ENCODE data around the gene STX3. TPM values are rescaled to one million over a fixed set of nuclear protein-coding genes. Genes with fewer than 3 reads are reported as not detected.

The STX3 gene
- total RNA-seq, 1 experiment from 2014 or later = 20.4 TPM

- Histone ChIP-seq H3K9me3 (ENCODE audit: control insufficient read depth in 1 of 2, insufficient read depth in 1 of 2, low read depth in 1 of 2, low read length in 2 of 2) (no peaks in the 10 kb centered on the region), H3K27me3 (ENCODE audit: insufficient read depth, low read length) (no peaks in the 10 kb centered on the region), H3K36me3 (ENCODE audit: control insufficient read depth in 1 of 2, insufficient read depth in 2 of 2, low read length in 2 of 2) (peaks cover 2 to 6% of the 10 kb centered on the region in 2 experiments; a peak in 2 of 4 replicates), H4K20me1 (ENCODE audit: insufficient read depth) (no peaks in the 10 kb centered on the region), H3K4me2 (ENCODE audit: low read length) (no peak overlapping the region), H3K4me1 (ENCODE audit: control insufficient read depth in 1 of 2, insufficient read depth in 2 of 2, low read length in 2 of 2) (peaks cover 18 to 23% of the 10 kb centered on the region in 2 experiments), H3K4me3 (replicated peaks in 1 of 2; ENCODE audit: low read depth in 1 of 2, low read length in 2 of 2) (no peak overlapping the region), H3K27ac (ENCODE audit: low read depth, low read length) (no peak overlapping the region), H3K9me2 (ENCODE audit: insufficient read depth) (no peaks in the 10 kb centered on the region), H3K9ac (ENCODE audit: low read length) (no peak overlapping the region), H3K79me2 (ENCODE audit: insufficient read depth, low read length) (no peaks in the 10 kb centered on the region; the same call in 1 of the 2 replicates), H2AFZ (ENCODE audit: low read depth, low read length, poor library complexity, severe bottlenecking) (no peak overlapping the region)
- CTCF ChIA-PET = no interaction called here
- TF ChIP-seq SRF (IDR thresholded peaks at IDR 0.05; ENCODE audit: low read depth) = no peak
- TF ChIP-seq EZH2phosphoT487 (IDR thresholded peaks at IDR 0.05; ENCODE audit: borderline replicate concordance) = no peak
- TF ChIP-seq CEBPB (IDR thresholded peaks at IDR 0.05; ENCODE audit: low read depth) = no peak
- no peak for TF ChIP-seq TCF7L2 (IDR thresholded peaks at IDR 0.05; ENCODE audit: borderline replicate concordance, extremely low read depth, insufficient read depth, insufficient read length)
- no peak for TF ChIP-seq EGR1 (IDR thresholded peaks at IDR 0.05; ENCODE audit: low read depth)
- TF ChIP-seq ELF1 (IDR thresholded peaks at IDR 0.05; ENCODE audit: borderline replicate concordance, low read depth) = no peak
- no peak for TF ChIP-seq JUND (IDR thresholded peaks at IDR 0.05)
- TF ChIP-seq CTCF (IDR thresholded peaks at IDR 0.05 in 2 of 3, conservative IDR thresholded peaks at IDR 0.05 in 1 of 3; ENCODE audit: borderline replicate concordance in 1 of 3, insufficient read depth in 1 of 3, low read depth in 2 of 3, low read length in 2 of 3) = no peak
- no peak for TF ChIP-seq ZNF274 (IDR thresholded peaks at IDR 0.05; ENCODE audit: low read depth, low read length)
- no peak for TF ChIP-seq ZFX (IDR thresholded peaks at IDR 0.05)
- TF ChIP-seq MAX (IDR thresholded peaks at IDR 0.05) = no peak
- TF ChIP-seq CBX3 (IDR thresholded peaks at IDR 0.05; ENCODE audit: low read depth) = no peak
- no peak for TF ChIP-seq POLR2AphosphoS5 (IDR thresholded peaks at IDR 0.05; ENCODE audit: low read depth, low read length)
- no peak for TF ChIP-seq REST (IDR thresholded peaks at IDR 0.05; ENCODE audit: low read depth)
- no peak for TF ChIP-seq YY1 (IDR thresholded peaks at IDR 0.05; ENCODE audit: extremely low read depth, insufficient replicate concordance, low read depth, low read length)
- TF ChIP-seq FOSL1 (IDR thresholded peaks at IDR 0.05; ENCODE audit: low read depth) = no peak
- TF ChIP-seq RAD21 (IDR thresholded peaks at IDR 0.05; ENCODE audit: low read depth) = no peak
- TF ChIP-seq EZH2 (IDR thresholded peaks at IDR 0.05) = no peak
- TF ChIP-seq, protein P1, sequence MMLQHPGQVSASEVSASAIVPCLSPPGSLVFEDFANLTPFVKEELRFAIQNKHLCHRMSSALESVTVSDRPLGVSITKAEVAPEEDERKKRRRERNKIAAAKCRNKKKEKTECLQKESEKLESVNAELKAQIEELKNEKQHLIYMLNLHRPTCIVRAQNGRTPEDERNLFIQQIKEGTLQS (IDR thresholded peaks at IDR 0.05) = no peak
- TF ChIP-seq POLR2A (IDR thresholded peaks at IDR 0.05; ENCODE audit: borderline replicate concordance, extremely low read depth, insufficient read depth, insufficient read length) = no peak
- DNase-seq (ENCODE audit: low read depth, low spot score) (no peak), ATAC-seq (no peak)
- intact Hi-C loops (cut with micrococcal nuclease) = no loop called here
- POLR2A ChIA-PET = no interaction called here
- BruUV-seq (replicated peaks) = no TSS peak
- RAD21 ChIA-PET (ENCODE audit: low non-redundant PET in 1 of 2, low total read pairs in 2 of 2, uncharacterized antibody in 2 of 2, unreplicated experiment in 2 of 2) = no interaction called here
Measured at GRCh38 chr11:59783632-59784090, 28.5 kb downstream of the STX3 start.
